ENCODE data around the gene BTBD16. TPM values are rescaled to one million over a fixed set of nuclear protein-coding genes. Genes with fewer than 3 reads are reported as not detected.

The BTBD16 gene
- total RNA-seq, 1 experiment from 2014 or later = not detected

DNA sequence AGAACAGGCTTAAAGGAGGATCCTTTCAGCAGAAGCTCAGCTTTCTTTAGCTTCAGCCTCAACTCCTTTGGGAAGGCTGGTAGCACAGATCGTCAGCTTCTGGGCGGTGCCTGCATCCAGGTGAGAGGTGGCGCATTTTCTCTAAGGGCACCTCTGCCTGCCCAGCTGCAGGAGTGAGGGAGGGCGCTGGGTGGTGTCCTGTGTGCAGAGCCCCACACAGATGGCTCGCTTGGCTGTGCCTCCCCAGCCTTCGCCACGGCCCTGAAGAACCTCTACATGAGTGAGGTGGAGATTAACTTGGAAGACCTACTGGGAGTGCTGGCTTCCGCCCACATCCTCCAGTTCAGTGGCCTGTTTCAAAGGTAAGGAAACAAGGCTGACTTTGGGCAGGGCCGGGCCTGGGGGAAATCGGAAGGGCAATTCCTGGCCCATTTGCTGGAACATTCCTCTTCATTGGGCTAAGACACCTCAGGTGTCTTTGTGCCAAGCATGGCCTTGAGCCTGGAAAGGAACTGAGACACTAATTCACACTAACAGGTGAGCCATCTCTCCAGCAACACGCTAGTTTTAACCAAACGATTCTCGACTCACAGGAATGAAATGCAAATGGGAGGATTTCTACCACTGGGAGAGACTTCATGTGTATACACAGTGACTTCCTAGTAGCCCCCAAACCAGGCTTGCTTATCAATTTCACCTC lies 19.9 kb downstream of the BTBD16 start:
- Histone ChIP-seq H2BK5ac (ENCODE audit: insufficient read length, low read length) (no peak overlapping the region), H2AK5ac (ENCODE audit: insufficient read length, low read length) (no peak overlapping the region), H4K91ac (ENCODE audit: insufficient read length, low read depth, low read length) (no peak overlapping the region), H3T11ph (ENCODE audit: low read length) (no peak overlapping the region), H3K23me2 (ENCODE audit: insufficient read length, low read depth, low read length, poor library complexity, severe bottlenecking) (no peaks in the 10 kb centered on the region), H4K20me1 (ENCODE audit: control insufficient read depth, insufficient read depth, insufficient read length) (no peaks in the 10 kb centered on the region), H3K4me2 (ENCODE audit: insufficient read depth, insufficient read length, low read length) (no peak overlapping the region), H3K4me1 (ENCODE audit: insufficient read depth, low read length) (no peaks in the 10 kb centered on the region), H3K79me1 (ENCODE audit: insufficient read depth, low read depth, low read length, poor library complexity, severe bottlenecking) (no peaks in the 10 kb centered on the region), H3K79me2 (ENCODE audit: insufficient read depth, low read length) (no peaks in the 10 kb centered on the region), H2BK120ac (ENCODE audit: low read depth, low read length, poor library complexity, severe bottlenecking) (no peak overlapping the region), H2BK20ac (ENCODE audit: low read depth, low read length, poor library complexity, severe bottlenecking) (no peak overlapping the region), H3K9ac (ENCODE audit: extremely low read depth, insufficient read length, low read length) (no peak overlapping the region), H3K23ac (ENCODE audit: insufficient read length, low read depth, low read length) (no peak overlapping the region), H3K27me3 (ENCODE audit: insufficient read depth, low read length) (no peaks in the 10 kb centered on the region), H3K9me3 (ENCODE audit: control insufficient read depth, low read depth, low read length) (no peaks in the 10 kb centered on the region), H3K56ac (ENCODE audit: insufficient read length, low read depth, low read length) (no peak overlapping the region), H3K27ac (ENCODE audit: insufficient read length, low read depth, low read length) (no peak overlapping the region), H4K5ac (ENCODE audit: insufficient read length, low read depth, low read length) (no peak overlapping the region), H3K18ac (ENCODE audit: insufficient read length, low read depth, low read length) (no peak overlapping the region), H3K4ac (ENCODE audit: low read depth, low read length) (no peak overlapping the region), H2BK15ac (ENCODE audit: low read depth, low read length) (no peak overlapping the region), H3K14ac (ENCODE audit: insufficient read depth, low read length) (no peak overlapping the region), H2AFZ (ENCODE audit: low read length) (no peak overlapping the region), H4K8ac (replicated peaks; ENCODE audit: insufficient read length, low read depth, low read length) (no peak overlapping the region), H2BK12ac (ENCODE audit: insufficient read length, low read depth, low read length) (no peak overlapping the region)
- Mint-ChIP-seq H3K27ac (no peak overlapping the region), H3K9me3 (no peaks in the 10 kb centered on the region; a peak in 1 of 5 replicates), H3K4me1 (peaks cover 19 to 21% of the 10 kb centered on the region in 2 experiments), H3K36me3 (ENCODE audit: insufficient read depth in 1 of 3, low read depth in 3 of 3) (no peaks in the 10 kb centered on the region; a peak in 1 of 7 replicates), H3K27me3 (ENCODE audit: low read depth) (no peaks in the 10 kb centered on the region; the same call in 1 of the 2 replicates), H3K4me3 (no peak overlapping the region)
- DNase-seq = no peak
- no CpG with 5 or more reads among the region's 13 CpGs for WGBS (ENCODE audit: extremely low coverage, insufficient read length, low lambda C conversion rate)
- TF ChIP-seq, protein P1, sequence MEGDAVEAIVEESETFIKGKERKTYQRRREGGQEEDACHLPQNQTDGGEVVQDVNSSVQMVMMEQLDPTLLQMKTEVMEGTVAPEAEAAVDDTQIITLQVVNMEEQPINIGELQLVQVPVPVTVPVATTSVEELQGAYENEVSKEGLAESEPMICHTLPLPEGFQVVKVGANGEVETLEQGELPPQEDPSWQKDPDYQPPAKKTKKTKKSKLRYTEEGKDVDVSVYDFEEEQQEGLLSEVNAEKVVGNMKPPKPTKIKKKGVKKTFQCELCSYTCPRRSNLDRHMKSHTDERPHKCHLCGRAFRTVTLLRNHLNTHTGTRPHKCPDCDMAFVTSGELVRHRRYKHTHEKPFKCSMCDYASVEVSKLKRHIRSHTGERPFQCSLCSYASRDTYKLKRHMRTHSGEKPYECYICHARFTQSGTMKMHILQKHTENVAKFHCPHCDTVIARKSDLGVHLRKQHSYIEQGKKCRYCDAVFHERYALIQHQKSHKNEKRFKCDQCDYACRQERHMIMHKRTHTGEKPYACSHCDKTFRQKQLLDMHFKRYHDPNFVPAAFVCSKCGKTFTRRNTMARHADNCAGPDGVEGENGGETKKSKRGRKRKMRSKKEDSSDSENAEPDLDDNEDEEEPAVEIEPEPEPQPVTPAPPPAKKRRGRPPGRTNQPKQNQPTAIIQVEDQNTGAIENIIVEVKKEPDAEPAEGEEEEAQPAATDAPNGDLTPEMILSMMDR (conservative IDR thresholded peaks at IDR 0.05) = no peak
